HEK293T (cell line): ENCODE measurements around the gene CD52.

ENCODE experiments used
- ARNT ChIP-seq: fragments of 450-650 bp; IDR thresholded peaks from 2 replicates; pipeline ENCODE4 v1.6.1; 2017; ENCODE audit warnings: mild to moderate bottlenecking
- BHLHE40 ChIP-seq: fragments of 450-650 bp; IDR thresholded peaks from 2 replicates; pipeline ENCODE4 v1.6.1; 2016; ENCODE audit warnings: mild to moderate bottlenecking, moderate library complexity, borderline replicate concordance
- ELF4 ChIP-seq: fragments of 450-650 bp; IDR thresholded peaks from 2 replicates; pipeline ENCODE4 v1.6.1; 2017; ENCODE audit warnings: antibody characterized with exemption
- FOXA1 ChIP-seq: fragments of 450-650 bp; IDR thresholded peaks from 2 replicates; pipeline ENCODE4 v1.6.1; 2016; ENCODE audit warnings: mild to moderate bottlenecking
- FOXM1 ChIP-seq: fragments of 450-650 bp; IDR thresholded peaks from 2 replicates; pipeline ENCODE4 v1.6.1; 2017; ENCODE audit warnings: mild to moderate bottlenecking, borderline replicate concordance
- HDGF ChIP-seq: fragments of 450-650 bp; IDR thresholded peaks from 2 replicates; pipeline ENCODE4 v1.6.1; 2017; ENCODE audit warnings: antibody characterized with exemption, borderline replicate concordance
- L3MBTL2 ChIP-seq: fragments of 450-650 bp; conservative IDR thresholded peaks from 2 replicates; pipeline ENCODE4 v1.6.1; 2016; ENCODE audit warnings: mild to moderate bottlenecking
- NFRKB ChIP-seq: fragments of 450-650 bp; IDR thresholded peaks from 2 replicates; pipeline ENCODE4 v1.6.1; 2016; ENCODE audit warnings: mild to moderate bottlenecking, moderate library complexity
- SP1 ChIP-seq: fragments of 450-650 bp; IDR thresholded peaks from 2 replicates; pipeline ENCODE4 v1.6.1; 2017
- SUZ12 ChIP-seq: fragments of 450-650 bp; IDR thresholded peaks from 2 replicates; pipeline ENCODE4 v1.6.1; 2016; ENCODE audit warnings: mild to moderate bottlenecking
- TARDBP ChIP-seq: fragments of 450-650 bp; IDR thresholded peaks from 2 replicates; pipeline ENCODE4 v1.6.1; 2016
- ZNF384 ChIP-seq: fragments of 450-650 bp; IDR thresholded peaks from 2 replicates; pipeline ENCODE4 v1.6.1; 2016
- TF ChIP-seq, protein P1 (sequence below): fragments of 450-650 bp; IDR thresholded peaks from 2 replicates; pipeline ENCODE4 v1.6.1; 2016

GRCh38 chr1:26285366-26286063 is 32.2 kb upstream of the CD52 start:
- TF ChIP-seq ARNT (no peak), BHLHE40 (no peak), FOXA1 (no peak), HDGF (no peak), ELF4 (no peak), SUZ12 (no peak), NFRKB (no peak), SP1 (no peak), ZNF384 (no peak), FOXM1 (no peak), L3MBTL2 (no peak), TARDBP (no peak)
- TF ChIP-seq, protein P1, sequence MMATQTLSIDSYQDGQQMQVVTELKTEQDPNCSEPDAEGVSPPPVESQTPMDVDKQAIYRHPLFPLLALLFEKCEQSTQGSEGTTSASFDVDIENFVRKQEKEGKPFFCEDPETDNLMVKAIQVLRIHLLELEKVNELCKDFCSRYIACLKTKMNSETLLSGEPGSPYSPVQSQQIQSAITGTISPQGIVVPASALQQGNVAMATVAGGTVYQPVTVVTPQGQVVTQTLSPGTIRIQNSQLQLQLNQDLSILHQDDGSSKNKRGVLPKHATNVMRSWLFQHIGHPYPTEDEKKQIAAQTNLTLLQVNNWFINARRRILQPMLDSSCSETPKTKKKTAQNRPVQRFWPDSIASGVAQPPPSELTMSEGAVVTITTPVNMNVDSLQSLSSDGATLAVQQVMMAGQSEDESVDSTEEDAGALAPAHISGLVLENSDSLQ: no peak
